Ovary (tissue), 9 donors: ENCODE results near the gene PWWP2B. TPM values are rescaled to one million over a fixed set of nuclear protein-coding genes. Genes with fewer than 3 reads are reported as not detected.

Experiments used
- DNase-seq, 5 donors: peaks; one replicate each; pipeline ENCODE4 v3.0.0-alpha.2; 2019 to 2020
- H3K27ac ChIP-seq, 2 donors: fragments of 200-600 bp; one replicate each; pipeline versions ENCODE4 v1.5.1 to v1.8.0; 2019 to 2022
- H3K27me3 ChIP-seq: fragments of 200-600 bp; one replicate; pipeline ENCODE4 v1.8.0; 2022
- H3K36me3 ChIP-seq: fragments of 200-600 bp; sonication (generic); one replicate; pipeline ENCODE4 v1.5.1; 2019
- H3K4me1 ChIP-seq: one replicate; pipeline ENCODE4 v1.8.1; 2013; ENCODE audit warnings: mild to moderate bottlenecking, moderate library complexity; ENCODE audit not compliant: insufficient read depth
- H3K4me3 ChIP-seq: fragments of 200-600 bp; sonication (generic); one replicate; pipeline ENCODE4 v1.5.1; 2017
- H3K9me3 ChIP-seq, 2 donors: fragments of 200-600 bp in 1 of 2; sonication (generic) in 1 of 2; one replicate each; pipeline versions ENCODE4 v1.5.1 to v1.8.1; 2013 to 2019; ENCODE audit warnings: mild to moderate bottlenecking in 1 of 2, moderate library complexity in 1 of 2
- CTCF ChIP-seq, 3 donors: fragments of 450-650 bp in 2 of 3; fragments of 200-600 bp in 1 of 3; IDR thresholded peaks; one replicate each; pipeline versions ENCODE4 v1.5.1 to v1.8.0; 2016 to 2022; ENCODE audit warnings: antibody characterized with exemption in 3 of 3, mild to moderate bottlenecking in 1 of 3
- EP300 ChIP-seq: sonication (generic); formaldehyde crosslinking; IDR thresholded peaks from one replicate; pipeline ENCODE4 v1.6.1; 2017; ENCODE audit warnings: antibody characterized with exemption
- POLR2A ChIP-seq: fragments of 450-650 bp; IDR thresholded peaks from one replicate; pipeline ENCODE4 v1.6.1; 2017; ENCODE audit warnings: antibody characterized with exemption, mild to moderate bottlenecking, moderate library complexity
- WGBS, 3 donors: extraction: QIAGEN DNeasy Blood & Tissue Kit in 1 of 3; methylation state at CpG; one replicate each; pipeline versions ENCODE4 v1.1.5 to v1.1.7; 2013 to 2017; 5-methylcytosine and 5-hydroxymethylcytosine counted together
- intact Hi-C, 4 donors: fragments of 100-400 bp; cut with DNase I; formaldehyde crosslinking; loops; one replicate each; pipeline versions ENCODE4 v1.11.0 to v1.15.1; 2022 to 2023
- polyA plus RNA-seq, 2 donors: library from polyadenylated mRNA; stranded (reverse); fragments of 200-250 nt in 1 of 2; fragments of 350-450 nt in 1 of 2; fragmentation: Illumina TruSeq in 1 of 2; extraction: RNeasy Lipid Tissue Mini Kit (QIAGEN cat#74804) in 1 of 2; gene quantifications; one replicate each; pipeline ENCODE4 v1.2.3, GENCODE V29; 2013 to 2014
- total RNA-seq, 7 donors: library from RNA; depleted of rRNA in 2 of 7; stranded (reverse); fragments of >200 nt in 2 of 7; fragmentation: NEBNext Ultra II Directional in 3 of 7; extraction: Animal tissue kit (Norgen Biotek cat#: 25700) in 3 of 7; gene quantifications; one replicate each; pipeline versions ENCODE4 v1.1.0 to v1.2.4, GENCODE V29; 2016 to 2023
- donor health status: DM: no; HTN: no; CAD: no; lungs with moderate emphysema.
- donor health status: DM: no; HTN: no; CAD: no.
- donor health status: Bipolar disorder and iron deficiency.
- donor health status: DM: yes; HTN: yes; CAD: no.
- donor health status: DM: no; HTN: no; CAD: no.
- donor health status: DM: yes; HTN: yes; CAD: no.

PWWP2B gene
- total and polyA plus RNA-seq, 9 donors = 1.1 to 26.0 (median 14.9) TPM

DNA sequence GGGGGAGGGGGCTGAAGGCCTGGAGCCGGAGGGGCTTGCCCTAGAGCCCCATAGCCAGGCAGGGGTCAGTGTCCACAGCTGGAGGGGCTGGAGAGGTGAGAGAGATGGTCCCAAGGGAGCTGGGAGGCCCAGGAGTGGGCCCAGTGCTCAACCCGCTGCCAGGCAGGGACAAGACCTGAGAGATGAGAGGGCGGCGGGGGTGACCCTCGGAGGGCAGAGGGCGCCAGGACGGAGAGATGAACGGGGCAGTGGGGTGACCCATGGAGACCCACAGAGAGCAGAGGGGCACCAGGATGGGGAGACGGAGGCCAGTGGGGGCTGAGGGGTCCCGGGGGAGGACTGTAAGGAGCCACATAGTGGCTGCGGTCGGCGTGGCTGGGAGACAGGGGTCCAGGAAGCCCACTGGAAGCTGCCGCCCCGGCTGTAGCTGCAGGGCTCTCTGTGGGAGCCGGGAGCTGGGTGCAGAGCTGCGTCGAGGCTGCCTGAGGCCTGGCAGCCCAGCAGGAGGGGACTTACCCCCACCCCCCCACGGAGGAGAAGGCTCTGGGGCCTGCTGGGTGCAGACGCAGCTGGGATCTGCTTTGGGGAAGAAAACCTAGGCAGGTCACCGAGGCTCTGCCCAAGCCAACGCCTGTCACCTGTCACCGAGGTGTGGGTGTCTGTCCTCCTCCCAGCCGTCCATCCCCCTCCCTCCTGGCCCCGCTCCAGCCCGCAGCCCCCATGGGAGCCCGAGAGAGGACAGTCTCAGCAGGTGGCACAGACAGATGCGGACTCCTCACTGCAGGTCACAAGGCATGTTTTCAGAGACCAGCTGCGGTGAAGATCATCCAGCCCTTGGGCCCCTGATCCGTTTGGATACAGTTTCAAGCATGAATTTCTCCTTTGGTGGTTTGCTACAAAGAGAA, 25.1 kb downstream of the PWWP2B start:
- H3K36me3 ChIP-seq = no peaks in the 10 kb centered on the region
- no peak overlapping the region for H3K4me3 ChIP-seq
- DNase-seq = no peak
- no peaks in the 10 kb centered on the region for H3K27me3 ChIP-seq
- WGBS, 3 donors = 79 to 80% (median 79%) methylated on average over 30 of the region's 30 CpGs
- no peaks in the 10 kb centered on the region for H3K9me3 ChIP-seq
- no peak for TF ChIP-seq EP300
- TF ChIP-seq POLR2A = no peak
- TF ChIP-seq CTCF (IDR thresholded peaks at IDR 0.05) = no peak
- intact Hi-C loops = no loop called here
- peaks cover 18% of the 10 kb centered on the region for H3K4me1 ChIP-seq
- peak overlapping the region; percentile 60 to 91 for H3K27ac ChIP-seq

DNA sequence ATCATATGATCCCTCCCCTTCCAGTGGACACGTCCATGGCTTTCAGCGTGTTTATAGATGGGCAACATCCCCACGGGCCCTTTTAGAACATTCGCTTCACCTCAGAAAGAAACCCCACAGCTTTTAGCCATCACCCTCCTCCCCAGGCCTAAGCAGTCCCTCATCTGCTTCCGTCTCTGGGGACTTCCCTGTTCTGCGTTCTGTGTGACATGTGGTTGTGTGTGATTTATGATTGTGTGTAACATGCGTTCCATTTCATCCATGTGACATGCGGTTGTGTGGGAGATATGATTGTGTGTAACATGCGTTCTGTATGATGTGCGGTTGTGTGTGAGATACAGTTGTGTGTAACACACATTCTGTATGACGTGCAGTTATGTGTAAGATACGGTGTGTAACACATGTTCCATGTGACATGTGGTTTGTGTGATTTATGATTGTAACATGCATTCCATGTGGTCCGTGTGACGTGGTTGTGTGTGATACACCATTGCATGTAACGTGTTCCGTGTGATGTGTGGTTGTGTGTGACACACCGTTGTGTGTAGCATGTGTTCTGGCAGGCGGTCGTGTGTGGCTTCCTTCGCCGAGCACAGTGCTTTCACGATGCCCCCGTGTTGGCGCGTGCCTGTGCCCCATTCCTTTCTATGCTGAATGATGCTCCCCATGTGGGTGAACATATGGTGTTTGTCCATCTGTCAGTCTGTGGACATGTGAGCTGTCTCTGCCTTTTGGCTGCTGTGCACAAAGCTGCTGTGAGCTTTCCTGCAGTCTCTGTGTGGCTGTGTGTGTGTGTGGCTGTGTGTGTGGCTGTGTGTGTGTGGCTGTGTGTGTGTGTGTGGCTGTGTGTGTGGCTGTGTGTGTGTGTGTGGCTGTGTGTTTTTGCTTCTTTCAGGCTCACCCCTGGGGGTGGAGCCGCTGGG, 26.2 kb downstream of the PWWP2B start:
- TF ChIP-seq POLR2A = no peak
- TF ChIP-seq EP300 = no peak
- H3K27ac ChIP-seq = peak overlapping the region in 1 of 2 donors; percentile 91
- intact Hi-C loops = no loop called here
- no peak overlapping the region for H3K4me3 ChIP-seq
- 87 to 88% (median 87%) methylated on average over 26 of the region's 26 CpGs for WGBS, 3 donors
- no peaks in the 10 kb centered on the region for H3K36me3 ChIP-seq
- H3K4me1 ChIP-seq = peaks cover 18% of the 10 kb centered on the region
- H3K27me3 ChIP-seq = no peaks in the 10 kb centered on the region
- no peak for DNase-seq
- H3K9me3 ChIP-seq = no peaks in the 10 kb centered on the region

GRCh38 chr10:132423966-132424861, 27.2 kb downstream of the PWWP2B start:
- H3K36me3 ChIP-seq = no peaks in the 10 kb centered on the region
- intact Hi-C loops = no loop called here
- no peak for DNase-seq
- no peaks in the 10 kb centered on the region for H3K9me3 ChIP-seq
- H3K4me3 ChIP-seq = no peak overlapping the region
- WGBS, 3 donors = 90 to 93% (median 91%) methylated on average over 14 to 21 of the region's 21 CpGs
- peaks cover 15% of the 10 kb centered on the region for H3K4me1 ChIP-seq
- no peaks in the 10 kb centered on the region for H3K27me3 ChIP-seq
- no peak for TF ChIP-seq EP300
- TF ChIP-seq CTCF (IDR thresholded peaks at IDR 0.05) = no peak
- no peak for TF ChIP-seq POLR2A
- no peak overlapping the region for H3K27ac ChIP-seq

- 93 to 95% (median 94%) methylated on average over 61 of the region's 61 CpGs for WGBS, 3 donors
- TF ChIP-seq CTCF (IDR thresholded peaks at IDR 0.05) = no peak
- TF ChIP-seq EP300 = no peak
- TF ChIP-seq POLR2A = no peak
Observed at GRCh38 chr10:132425029-132425756, 28.2 kb downstream of the PWWP2B start.

More at GRCh38 chr10:132425029-132425756, 28.2 kb downstream of the PWWP2B start:
- Histone ChIP-seq H3K4me3 (no peak overlapping the region), H3K9me3 (no peaks in the 10 kb centered on the region), H3K4me1 (peaks cover 19% of the 10 kb centered on the region), H3K36me3 (no peaks in the 10 kb centered on the region), H3K27ac (no peak overlapping the region), H3K27me3 (no peaks in the 10 kb centered on the region)
- no peak for DNase-seq
- intact Hi-C loops = no loop called here
